ENCODE data around the gene C10orf90. TPM values are rescaled to one million over a fixed set of nuclear protein-coding genes. Genes with fewer than 3 reads are reported as not detected.

The C10orf90 gene
- total RNA-seq, 2 experiments from 2014 or later = not detected

DNA sequence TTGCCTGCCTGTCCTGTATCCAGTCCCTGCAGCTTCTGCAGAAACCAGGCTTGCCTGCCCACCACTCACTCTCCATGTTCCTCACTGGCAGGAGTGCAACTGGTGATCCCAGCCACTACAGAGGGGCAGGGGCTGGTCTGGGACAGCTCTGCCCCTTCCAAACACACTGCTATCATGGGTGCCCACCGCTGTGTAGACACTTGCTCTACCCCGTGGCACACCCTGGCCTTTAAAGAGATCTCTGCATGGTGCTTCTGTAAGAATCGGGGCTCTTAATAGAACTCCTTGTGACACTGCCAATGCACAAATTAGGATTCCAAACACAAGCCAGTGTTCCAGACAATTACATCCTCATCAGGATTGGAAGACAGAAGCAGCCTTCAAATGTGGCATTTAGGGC lies 41.7 kb downstream of the C10orf90 start:
- DNase-seq = no peak
- Mint-ChIP-seq H3K36me3 (ENCODE audit: low read depth) (no peaks in the 10 kb centered on the region), H3K4me3 (no peak overlapping the region), H3K27me3 (no peaks in the 10 kb centered on the region), H3K9me3 (ENCODE audit: low read depth) (no peaks in the 10 kb centered on the region), H3K27ac (no peak overlapping the region), H3K4me1 (no peaks in the 10 kb centered on the region)
- ChIA-PET POLR2A (no interaction called here), CTCF (interaction anchor here (1.0 to 1.4 kb wide), 2 partner anchors 10 to 49 kb away, joined by 3 to 4 read pairs; no protein-coding TSS in a partner anchor)
- ATAC-seq = no peak
- intact Hi-C loops (cut with DNase I, micrococcal nuclease) = no loop called here

DNA sequence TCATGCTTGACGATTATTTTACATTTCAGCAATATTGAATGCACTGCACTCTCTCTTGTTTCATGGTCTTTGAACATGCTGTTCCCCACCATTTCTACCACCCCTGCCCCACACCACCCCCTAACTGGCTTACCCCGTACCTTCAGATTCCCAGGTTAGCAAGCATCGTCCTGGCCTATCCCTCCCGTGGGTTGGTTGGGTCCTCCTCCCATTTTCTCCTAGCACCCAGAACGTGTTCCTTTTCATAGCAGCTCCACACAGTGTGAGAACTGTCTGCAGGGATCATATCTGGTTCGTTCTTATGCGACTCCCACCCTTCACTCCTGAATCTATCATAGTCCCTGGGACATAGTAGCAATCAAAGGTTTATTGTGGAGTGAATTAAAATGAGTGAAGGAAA lies 48.6 kb downstream of the C10orf90 start:
- Mint-ChIP-seq H3K4me1 (no peaks in the 10 kb centered on the region), H3K27me3 (peaks cover 2% of the 10 kb centered on the region), H3K27ac (no peak overlapping the region), H3K36me3 (ENCODE audit: low read depth) (no peaks in the 10 kb centered on the region), H3K9me3 (ENCODE audit: low read depth) (no peaks in the 10 kb centered on the region), H3K4me3 (no peak overlapping the region)
- intact Hi-C loops (cut with DNase I, micrococcal nuclease) = no loop called here
- ChIA-PET POLR2A (no interaction called here), CTCF (interaction anchor here (0.6 kb wide), 1 partner anchor 524 kb away, joined by 3 read pairs; no protein-coding TSS in a partner anchor)
- ATAC-seq (no peak), DNase-seq (no peak)

DNA sequence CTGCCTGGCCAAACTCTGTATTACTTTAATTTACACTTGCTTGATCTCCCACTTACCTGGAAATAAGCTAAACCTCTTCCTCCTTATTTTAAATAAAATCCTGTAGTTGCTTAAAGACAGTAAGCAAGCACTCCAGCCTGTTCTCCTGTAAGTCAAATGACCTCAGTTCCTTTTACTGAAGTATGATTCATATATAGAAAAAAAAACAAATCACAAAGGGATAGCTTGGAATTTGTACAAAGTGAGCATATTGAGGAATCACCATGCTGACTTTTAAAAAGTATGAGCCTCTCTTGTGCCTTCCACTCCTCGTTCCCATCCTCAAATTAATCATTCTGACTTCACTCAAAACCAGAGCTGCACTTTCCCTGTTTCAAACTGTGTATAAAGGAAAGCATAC lies 52.0 kb downstream of the C10orf90 start:
- ChIA-PET CTCF (interaction anchor here (0.6 to 0.9 kb wide), 2 partner anchors 11 to 311 kb away, joined by 3 to 4 read pairs; no protein-coding TSS in a partner anchor), POLR2A (no interaction called here)
- no peak for ATAC-seq
- peaks cover 2% of the 10 kb centered on the region for H3K9me3 Mint-ChIP-seq (ENCODE audit: low read depth)
- no peak for DNase-seq
- H3K27ac Mint-ChIP-seq = no peak overlapping the region
- no peaks in the 10 kb centered on the region for H3K36me3 Mint-ChIP-seq (ENCODE audit: low read depth)
- H3K4me3 Mint-ChIP-seq = no peak overlapping the region
- intact Hi-C loops (cut with DNase I, micrococcal nuclease) = no loop called here
- no peaks in the 10 kb centered on the region for H3K4me1 Mint-ChIP-seq
- H3K27me3 Mint-ChIP-seq = peaks cover 2% of the 10 kb centered on the region

DNA sequence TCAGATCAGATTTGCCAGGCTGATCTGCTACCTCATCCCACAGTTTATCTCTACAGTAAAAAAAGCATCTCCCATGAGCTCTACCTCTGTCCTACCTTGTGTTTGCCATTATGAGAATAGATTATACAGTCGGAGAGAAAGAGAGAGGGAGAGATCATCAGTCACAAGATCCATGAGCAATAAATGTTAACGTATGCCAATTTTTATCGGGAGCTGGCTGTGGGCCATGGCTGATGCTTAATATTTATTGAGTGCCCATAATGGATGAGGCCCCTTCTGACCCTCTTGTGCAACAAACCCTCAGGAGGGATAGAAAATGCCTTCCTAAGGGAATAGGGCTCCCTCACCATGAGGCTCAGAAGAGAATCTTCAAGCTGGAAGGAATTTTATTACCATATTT lies 52.8 kb downstream of the C10orf90 start:
- no peak overlapping the region for H3K4me3 Mint-ChIP-seq
- no peak overlapping the region for H3K27ac Mint-ChIP-seq
- CTCF ChIA-PET = interaction anchor here (0.6 to 0.9 kb wide), 2 partner anchors 311 to 668 kb away, joined by 3 read pairs; no protein-coding TSS in a partner anchor
- no peaks in the 10 kb centered on the region for H3K36me3 Mint-ChIP-seq (ENCODE audit: low read depth)
- ATAC-seq (no peak), DNase-seq (no peak)
- no peaks in the 10 kb centered on the region for H3K4me1 Mint-ChIP-seq
- peaks cover 2% of the 10 kb centered on the region for H3K9me3 Mint-ChIP-seq (ENCODE audit: low read depth)
- H3K27me3 Mint-ChIP-seq = peaks cover 2% of the 10 kb centered on the region
- intact Hi-C loops (cut with DNase I, micrococcal nuclease) = no loop called here
- POLR2A ChIA-PET = no interaction called here

DNA sequence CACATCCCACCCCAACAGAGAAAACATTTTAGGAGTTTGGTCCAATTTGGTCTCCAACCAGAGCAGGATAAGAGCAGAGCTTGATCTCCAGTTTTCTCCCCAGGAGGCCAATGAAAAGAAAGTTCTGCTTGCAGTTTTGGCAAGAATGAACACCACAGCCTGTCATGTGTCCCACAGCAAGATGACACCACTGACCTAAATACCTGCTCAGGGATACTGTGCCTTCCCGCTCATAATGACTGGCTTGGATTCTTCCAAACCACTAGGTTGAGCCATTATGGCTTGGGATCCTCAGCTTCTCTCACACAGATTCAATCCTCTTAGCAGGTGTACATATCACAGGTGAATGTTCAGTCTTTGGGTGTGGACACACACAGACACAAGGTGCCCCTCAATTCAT lies 53.3 kb downstream of the C10orf90 start:
- ChIA-PET CTCF (interaction anchor here (0.9 kb wide), 1 partner anchor 668 kb away, joined by 3 read pairs; no protein-coding TSS in a partner anchor), POLR2A (no interaction called here)
- Mint-ChIP-seq H3K36me3 (ENCODE audit: low read depth) (no peaks in the 10 kb centered on the region), H3K4me3 (no peak overlapping the region), H3K27me3 (peaks cover 2% of the 10 kb centered on the region), H3K4me1 (no peaks in the 10 kb centered on the region), H3K27ac (no peak overlapping the region), H3K9me3 (ENCODE audit: low read depth) (peaks cover 2% of the 10 kb centered on the region)
- no peak for ATAC-seq
- DNase-seq = no peak
- intact Hi-C loops (cut with DNase I, micrococcal nuclease) = no loop called here

DNA sequence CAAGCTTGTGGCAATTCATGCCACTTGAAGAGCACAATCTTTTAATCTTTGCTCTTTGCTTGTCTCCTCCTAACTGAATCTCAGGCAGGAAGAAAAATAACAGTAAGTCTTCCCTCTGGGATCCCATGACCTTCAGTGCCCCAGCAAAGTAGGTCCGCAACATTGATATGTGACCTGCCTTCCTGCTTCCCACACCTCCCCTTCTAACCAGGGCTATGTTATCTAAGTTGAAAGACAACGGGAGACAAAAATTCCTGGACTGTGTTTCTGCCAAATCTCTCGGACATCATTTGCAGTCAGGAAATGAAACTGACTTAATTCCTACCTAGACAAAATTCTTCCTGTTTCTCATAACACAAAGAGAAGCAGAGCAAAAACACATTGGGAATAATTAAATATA lies 53.8 kb downstream of the C10orf90 start:
- Mint-ChIP-seq H3K4me3 (no peak overlapping the region), H3K36me3 (ENCODE audit: low read depth) (no peaks in the 10 kb centered on the region), H3K9me3 (ENCODE audit: low read depth) (peaks cover 2% of the 10 kb centered on the region), H3K4me1 (no peaks in the 10 kb centered on the region), H3K27ac (no peak overlapping the region), H3K27me3 (no peaks in the 10 kb centered on the region)
- intact Hi-C loops (cut with DNase I, micrococcal nuclease) = no loop called here
- ChIA-PET POLR2A (no interaction called here), CTCF (no interaction called here)
- no peak for DNase-seq
- ATAC-seq = no peak

DNA sequence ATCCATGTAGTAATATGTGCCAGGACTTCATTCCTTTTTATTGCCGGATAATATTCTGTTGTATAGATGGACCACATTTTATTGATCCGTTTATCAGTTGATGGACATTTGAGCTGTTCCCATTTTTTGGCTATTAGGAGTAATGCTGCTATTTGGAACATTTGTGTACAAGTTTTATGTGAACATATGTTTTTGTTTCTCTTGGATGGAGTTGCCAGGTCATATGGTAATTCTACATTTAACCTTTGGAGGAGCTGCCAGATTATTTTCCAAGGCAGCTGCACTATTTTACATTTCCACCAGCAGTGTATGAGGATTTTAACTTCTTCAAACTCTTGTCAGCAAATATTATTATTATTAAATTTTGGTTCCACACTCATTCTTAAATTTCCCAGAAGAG lies 59.2 kb downstream of the C10orf90 start:
- Mint-ChIP-seq H3K4me1 (no peaks in the 10 kb centered on the region), H3K36me3 (ENCODE audit: low read depth) (no peaks in the 10 kb centered on the region), H3K27me3 (no peaks in the 10 kb centered on the region), H3K27ac (no peak overlapping the region), H3K9me3 (ENCODE audit: low read depth) (peaks cover 2% of the 10 kb centered on the region), H3K4me3 (no peak overlapping the region)
- CTCF ChIA-PET = no interaction called here
- no peak for DNase-seq
- intact Hi-C loops (cut with DNase I, micrococcal nuclease) = no loop called here
- POLR2A ChIA-PET = no interaction called here
- ATAC-seq = no peak

DNA sequence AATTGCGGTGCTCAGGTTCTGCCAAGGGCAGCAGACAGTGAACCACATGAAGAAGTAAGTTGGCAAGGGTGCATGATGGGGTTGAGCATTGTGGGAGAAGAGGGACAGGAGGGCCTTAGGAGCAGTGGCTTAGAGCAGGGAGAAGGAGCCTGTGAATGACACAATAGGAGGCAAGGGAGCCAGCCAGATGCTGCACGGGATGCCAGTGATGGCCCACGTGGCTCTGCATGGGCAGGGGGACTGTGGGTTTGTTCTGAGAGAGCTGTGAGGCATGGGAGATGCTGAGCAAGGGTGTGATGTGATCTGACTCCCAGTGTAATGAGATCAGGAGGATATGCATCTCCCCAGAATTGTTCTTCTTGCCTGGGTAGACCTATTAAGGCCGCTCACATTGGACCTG lies 60.9 kb downstream of the C10orf90 start:
- Mint-ChIP-seq H3K9me3 (ENCODE audit: low read depth) (no peaks in the 10 kb centered on the region), H3K4me3 (no peak overlapping the region), H3K27me3 (no peaks in the 10 kb centered on the region), H3K4me1 (no peaks in the 10 kb centered on the region), H3K36me3 (ENCODE audit: low read depth) (no peaks in the 10 kb centered on the region), H3K27ac (no peak overlapping the region)
- ATAC-seq (no peak), DNase-seq (no peak)
- POLR2A ChIA-PET = no interaction called here
- CTCF ChIA-PET = no interaction called here
- intact Hi-C loops (cut with DNase I, micrococcal nuclease) = no loop called here

DNA sequence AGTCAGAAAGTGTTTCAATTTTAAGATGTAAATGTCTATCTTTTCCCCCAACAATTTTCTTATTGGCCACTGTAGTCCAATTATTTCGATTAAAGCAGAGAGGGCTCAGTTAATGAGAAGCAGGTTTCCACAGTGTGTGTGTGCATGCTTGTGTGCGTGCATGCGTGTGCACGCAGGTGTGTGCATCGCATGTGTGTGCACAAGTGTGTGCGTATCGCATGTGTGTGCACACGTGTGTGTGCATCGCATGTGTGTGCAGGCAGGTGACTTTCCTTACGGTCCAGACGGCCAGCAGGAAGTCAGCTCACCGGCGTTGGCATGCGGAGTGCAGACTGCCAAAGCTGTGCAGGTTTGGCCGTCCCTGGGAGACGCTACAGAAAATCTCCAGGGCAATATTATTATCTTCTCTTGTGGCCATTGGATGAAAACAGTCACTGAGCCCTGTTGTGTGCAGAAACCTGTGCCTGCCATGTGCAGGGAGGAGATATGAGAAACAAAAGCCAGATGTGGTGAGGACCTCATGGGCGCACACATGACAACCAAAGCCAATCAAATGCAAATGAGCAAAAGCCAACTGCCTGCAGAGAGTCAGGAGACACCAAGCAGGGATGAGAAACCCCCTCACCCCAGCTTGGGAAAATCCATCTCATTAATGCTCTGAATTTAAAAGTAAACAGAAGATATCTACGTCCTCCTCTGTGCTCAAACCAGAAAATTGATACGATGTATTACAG lies 70.4 kb downstream of the C10orf90 start:
- H3K9me3 Mint-ChIP-seq (ENCODE audit: low read depth) = peaks cover 2% of the 10 kb centered on the region
- H3K4me3 Mint-ChIP-seq = no peak overlapping the region
- ChIA-PET CTCF (no interaction called here), POLR2A (no interaction called here)
- H3K27ac Mint-ChIP-seq = no peak overlapping the region
- DNase-seq = no peak
- intact Hi-C loops (cut with DNase I, micrococcal nuclease) = loop anchor here (2.0 to 5.0 kb wide), 2 partner anchors 617 to 618 kb away; no protein-coding TSS in a partner anchor
- no peak for ATAC-seq
- no peaks in the 10 kb centered on the region for H3K27me3 Mint-ChIP-seq
- no peaks in the 10 kb centered on the region for H3K36me3 Mint-ChIP-seq (ENCODE audit: low read depth)
- no peaks in the 10 kb centered on the region for H3K4me1 Mint-ChIP-seq

DNA sequence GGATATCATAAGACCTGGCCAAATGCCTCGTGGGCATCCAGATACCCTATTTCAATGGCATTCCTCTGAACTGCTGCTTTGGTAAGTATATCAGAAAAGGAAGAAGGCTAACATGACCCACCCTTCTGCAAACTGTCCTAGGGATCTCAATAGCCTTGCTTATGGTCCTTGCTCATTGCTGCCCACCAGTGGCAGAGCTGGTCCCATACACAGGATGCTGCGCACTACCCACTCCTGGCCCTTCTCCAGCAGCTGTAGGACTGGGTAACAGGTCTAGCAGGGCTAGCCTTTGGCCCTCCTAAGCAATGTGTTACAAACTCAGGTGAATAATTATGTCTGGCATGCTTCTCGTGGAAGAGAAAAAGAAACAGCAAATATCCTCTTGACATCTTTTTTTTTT lies 72.5 kb downstream of the C10orf90 start:
- peak; percentile 44 for ATAC-seq

DNA sequence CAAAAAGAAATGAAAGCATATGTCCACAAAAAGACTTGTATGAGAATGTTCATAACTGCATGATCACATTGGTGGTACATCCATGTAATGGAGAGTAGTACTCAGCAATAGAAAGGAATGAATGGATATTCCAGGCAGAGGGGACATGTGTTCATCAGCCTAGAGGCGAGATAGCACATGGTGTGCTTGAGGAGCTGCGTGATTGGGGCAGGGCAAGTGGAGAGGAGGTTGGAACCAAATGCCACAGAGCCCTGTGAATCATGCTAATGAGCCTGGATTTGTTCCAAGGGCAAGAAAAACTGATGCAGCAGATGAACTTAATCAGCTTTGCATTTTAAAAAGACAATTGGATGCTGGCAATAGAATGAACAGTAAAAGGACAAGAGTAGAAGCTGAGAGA lies 73.3 kb downstream of the C10orf90 start:
- CTCF ChIA-PET = no interaction called here
- Mint-ChIP-seq H3K27ac (no peak overlapping the region), H3K27me3 (peaks cover 2% of the 10 kb centered on the region), H3K36me3 (ENCODE audit: low read depth) (no peaks in the 10 kb centered on the region), H3K4me1 (no peaks in the 10 kb centered on the region), H3K4me3 (no peak overlapping the region), H3K9me3 (ENCODE audit: low read depth) (no peaks in the 10 kb centered on the region)
- no peak for DNase-seq
- ATAC-seq = no peak
- POLR2A ChIA-PET = no interaction called here
- intact Hi-C loops (cut with DNase I, micrococcal nuclease) = loop anchor here in 1 of 2 experiments (5.0 kb wide), 1 partner anchor 615 kb away; no protein-coding TSS in a partner anchor

More for the DNA sequence above, 72.5 kb downstream of the C10orf90 start:
- Mint-ChIP-seq H3K27ac (no peak overlapping the region), H3K36me3 (ENCODE audit: low read depth) (no peaks in the 10 kb centered on the region), H3K4me3 (no peak overlapping the region), H3K27me3 (peaks cover 2% of the 10 kb centered on the region), H3K9me3 (ENCODE audit: low read depth) (peaks cover under 1% of the 10 kb centered on the region), H3K4me1 (no peaks in the 10 kb centered on the region)
- CTCF ChIA-PET = no interaction called here
- POLR2A ChIA-PET = no interaction called here
- intact Hi-C loops (cut with DNase I, micrococcal nuclease) = loop anchor here (2.0 to 5.0 kb wide), 2 partner anchors 615 to 616 kb away; no protein-coding TSS in a partner anchor
- DNase-seq = peak; percentile 35

DNA sequence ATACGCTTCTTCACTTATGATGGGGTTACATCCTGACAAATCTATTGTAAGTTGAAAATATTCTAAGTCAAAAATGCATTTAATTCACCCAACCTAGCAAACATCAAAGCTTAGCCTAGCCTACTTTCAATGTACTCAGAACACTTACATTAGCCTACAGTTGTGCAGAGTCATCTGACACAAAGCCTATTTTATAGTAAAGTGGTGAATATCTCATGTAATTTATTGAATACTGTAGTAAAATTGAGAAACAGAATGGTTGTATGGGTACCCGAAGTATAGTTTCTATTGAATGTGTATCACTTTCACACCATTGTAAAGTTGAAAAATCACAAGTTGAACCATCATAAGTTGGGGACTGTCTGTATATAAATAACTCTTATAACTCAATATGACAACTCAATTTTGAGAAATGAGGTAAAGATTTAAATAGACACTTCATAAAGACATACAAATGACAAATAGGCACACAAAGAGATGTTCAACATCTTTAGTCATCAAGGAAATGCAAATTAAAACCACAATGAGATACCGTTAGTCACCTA lies 73.9 kb downstream of the C10orf90 start:
- peaks cover 2% of the 10 kb centered on the region for H3K27me3 Mint-ChIP-seq
- H3K4me3 Mint-ChIP-seq = no peak overlapping the region
- intact Hi-C loops (cut with DNase I, micrococcal nuclease) = loop anchor here in 1 of 2 experiments (5.0 kb wide), 1 partner anchor 614 kb away; no protein-coding TSS in a partner anchor
- H3K36me3 Mint-ChIP-seq (ENCODE audit: low read depth) = no peaks in the 10 kb centered on the region
- H3K9me3 Mint-ChIP-seq (ENCODE audit: low read depth) = no peaks in the 10 kb centered on the region
- CTCF ChIA-PET = no interaction called here
- POLR2A ChIA-PET = no interaction called here
- DNase-seq = no peak
- H3K27ac Mint-ChIP-seq = no peak overlapping the region
- no peaks in the 10 kb centered on the region for H3K4me1 Mint-ChIP-seq
- peak; percentile 33 for ATAC-seq
